Stimulated activated CD4-positive, alpha-beta T cell treated with anti-CD3 and anti-CD28 coated beads, Interleukin-15, amount 100 ng/mL, for 24 hours (primary cell): ENCODE data around the gene ESR2.
"Not testable (repeated sequence)": the region's sequence is repeated elsewhere in the genome, so short reads cannot be mapped to it uniquely, and the experiment has no call there.

ENCODE experiments used
- DNase-seq: peaks from one replicate; pipeline ENCODE4 v3.0.0-alpha.2; 2020

Gene ESR2

DNA sequence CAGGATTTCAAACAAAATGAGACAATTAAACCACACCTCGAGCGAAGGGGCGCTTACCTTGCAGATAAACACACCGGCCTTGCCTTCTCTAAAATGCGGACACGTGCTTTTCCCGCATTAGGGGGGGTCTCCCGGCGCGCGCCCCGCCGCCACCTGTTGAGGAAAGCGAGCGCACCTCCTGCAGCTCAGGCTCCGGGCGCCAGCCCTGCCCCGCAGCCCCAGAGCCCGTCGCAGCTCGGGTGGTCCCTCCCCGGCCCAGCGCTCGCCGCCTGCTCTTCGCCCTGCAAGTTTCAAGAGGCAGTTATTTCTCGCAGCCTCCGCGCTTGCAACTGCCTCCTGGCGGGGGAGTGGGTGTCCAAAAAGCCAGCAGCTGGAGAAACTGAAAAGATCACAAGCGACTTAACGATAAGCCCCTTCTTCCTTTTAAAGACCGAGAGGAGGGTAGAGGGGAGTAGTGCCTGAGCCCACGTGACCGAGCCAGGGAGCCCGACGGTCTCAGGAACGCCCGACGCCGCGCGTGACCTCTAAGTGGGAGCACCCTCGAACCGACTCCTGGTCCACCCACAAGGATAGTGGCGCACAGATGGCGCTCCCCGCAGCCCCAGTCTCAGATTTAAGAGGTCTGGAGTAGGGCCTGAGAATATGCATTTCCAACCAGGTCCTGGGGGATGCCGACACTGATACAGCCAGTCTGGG, at the start of gene ESR2:
ESR2 (minus strand) TSS at position 396 of the 696 bp plus-strand sequence. CDS start 11,386 bp downstream, outside the sequence.
- peak; percentile 39 for DNase-seq

- no peak for DNase-seq
Measured at GRCh38 chr14:64340560-64341196, 46.5 kb upstream of the ESR2 start.

- DNase-seq, result peak; percentile 96
Measured at GRCh38 chr14:64338616-64339316, 44.6 kb upstream of the ESR2 start.

- no peak for DNase-seq
Measured at GRCh38 chr14:64337888-64338615, 43.9 kb upstream of the ESR2 start.

GRCh38 chr14:64329149-64329548, 35.0 kb upstream of the ESR2 start:
- DNase-seq, result no peak

DNA sequence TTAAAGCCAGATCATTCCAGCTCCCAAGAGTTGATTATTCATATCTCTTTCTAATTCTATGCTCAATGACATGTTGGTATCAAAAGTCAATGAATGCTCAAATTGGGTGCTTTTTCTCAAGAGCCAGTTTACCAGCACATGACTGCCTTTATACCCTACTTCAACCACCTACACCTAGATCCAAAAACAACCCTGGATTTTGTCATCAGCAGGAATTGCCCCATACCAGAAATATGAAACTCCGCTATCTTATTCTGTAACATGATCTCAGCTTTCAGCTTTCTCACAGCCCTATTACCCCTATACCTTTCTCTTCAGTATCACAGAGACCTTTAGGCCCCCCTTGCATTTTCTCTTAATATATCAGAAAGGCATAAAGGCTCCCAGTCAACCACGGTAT, 32.3 kb upstream of the ESR2 start:
- no peak for DNase-seq

DNA sequence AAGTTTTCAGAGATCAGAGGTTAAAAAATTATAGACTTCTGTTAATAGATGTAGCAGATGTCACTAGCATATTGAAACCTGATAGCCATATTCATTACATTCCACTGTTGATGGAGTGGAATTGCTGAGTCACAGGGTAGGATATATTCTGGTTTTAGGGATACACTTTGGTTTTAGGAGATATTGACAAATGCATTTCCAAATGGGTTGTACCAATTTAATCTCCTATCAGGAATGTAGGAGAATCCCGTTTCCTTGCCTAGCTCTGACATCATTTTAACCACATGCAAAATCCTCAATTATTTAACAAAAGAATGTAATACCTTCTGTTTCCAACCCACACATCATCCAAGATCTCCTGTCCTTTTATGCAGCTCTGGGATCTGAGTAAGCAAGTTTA, 30.7 kb upstream of the ESR2 start:
- no peak for DNase-seq

DNA sequence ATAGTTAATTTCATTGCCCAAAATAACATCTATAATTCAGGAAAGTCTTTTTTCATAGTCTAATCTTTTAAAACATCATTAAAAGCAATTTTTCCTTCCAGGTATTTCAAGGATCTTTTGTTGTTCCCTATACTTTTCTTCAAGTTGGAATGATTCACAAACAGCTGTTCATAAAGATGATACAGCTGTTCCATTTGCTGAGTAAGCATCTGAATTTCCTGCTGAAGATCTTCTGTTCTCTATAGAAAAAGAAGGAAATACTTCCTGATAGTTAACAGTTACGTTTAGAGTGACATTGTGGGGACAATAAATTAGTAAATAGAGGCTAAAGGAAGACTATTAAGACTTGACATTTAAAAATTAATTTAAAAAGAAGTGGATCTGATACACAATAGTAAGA, 30.3 kb upstream of the ESR2 start:
- no peak for DNase-seq

DNA sequence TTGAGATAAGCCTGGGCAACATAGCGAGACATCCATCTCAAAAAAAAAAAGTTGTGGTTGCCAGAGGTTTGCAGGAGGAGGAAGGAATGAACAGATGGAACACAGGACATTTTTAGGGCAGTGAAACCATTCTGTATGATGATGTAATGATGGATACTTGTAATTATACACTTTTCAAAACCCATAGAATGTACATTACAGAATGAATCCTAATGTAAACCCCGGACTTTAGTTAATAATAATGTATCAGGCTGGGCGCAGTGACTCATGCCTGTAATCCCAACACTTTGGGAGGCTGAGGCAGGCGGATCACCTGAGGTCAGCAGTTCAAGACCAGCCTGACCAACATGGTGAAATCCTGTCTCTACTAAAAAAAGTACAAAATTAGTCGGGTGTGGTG, 26.2 kb upstream of the ESR2 start:
- not testable (repeated sequence) for DNase-seq

GRCh38 chr14:64318695-64319094, 24.5 kb upstream of the ESR2 start:
- DNase-seq, result not testable (repeated sequence)

GRCh38 chr14:64303471-64303917, 9.3 kb upstream of the ESR2 start:
- DNase-seq, result no peak

DNA sequence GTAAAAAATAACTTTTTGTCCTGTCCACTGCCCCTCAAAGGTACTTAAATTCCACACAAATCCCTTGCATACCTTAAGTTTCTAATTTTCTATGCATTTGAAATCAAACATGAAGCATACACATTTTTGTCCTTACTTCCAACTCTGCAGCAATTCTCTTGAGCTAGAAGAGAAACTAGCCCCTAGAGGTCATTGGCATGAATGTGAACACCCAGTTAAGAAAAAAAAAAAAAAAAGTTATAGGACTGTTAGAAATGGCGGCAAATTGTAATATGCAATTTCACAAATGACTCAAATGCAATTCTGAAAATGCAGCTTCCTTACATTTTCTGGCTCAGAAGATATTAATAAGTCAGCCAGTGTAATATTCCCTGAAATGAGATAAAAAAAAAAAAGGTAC, 4.6 kb upstream of the ESR2 start:
- DNase-seq, result no peak

GRCh38 chr14:64296561-64296960, 2.4 kb upstream of the ESR2 start:
- DNase-seq, result no peak

DNA sequence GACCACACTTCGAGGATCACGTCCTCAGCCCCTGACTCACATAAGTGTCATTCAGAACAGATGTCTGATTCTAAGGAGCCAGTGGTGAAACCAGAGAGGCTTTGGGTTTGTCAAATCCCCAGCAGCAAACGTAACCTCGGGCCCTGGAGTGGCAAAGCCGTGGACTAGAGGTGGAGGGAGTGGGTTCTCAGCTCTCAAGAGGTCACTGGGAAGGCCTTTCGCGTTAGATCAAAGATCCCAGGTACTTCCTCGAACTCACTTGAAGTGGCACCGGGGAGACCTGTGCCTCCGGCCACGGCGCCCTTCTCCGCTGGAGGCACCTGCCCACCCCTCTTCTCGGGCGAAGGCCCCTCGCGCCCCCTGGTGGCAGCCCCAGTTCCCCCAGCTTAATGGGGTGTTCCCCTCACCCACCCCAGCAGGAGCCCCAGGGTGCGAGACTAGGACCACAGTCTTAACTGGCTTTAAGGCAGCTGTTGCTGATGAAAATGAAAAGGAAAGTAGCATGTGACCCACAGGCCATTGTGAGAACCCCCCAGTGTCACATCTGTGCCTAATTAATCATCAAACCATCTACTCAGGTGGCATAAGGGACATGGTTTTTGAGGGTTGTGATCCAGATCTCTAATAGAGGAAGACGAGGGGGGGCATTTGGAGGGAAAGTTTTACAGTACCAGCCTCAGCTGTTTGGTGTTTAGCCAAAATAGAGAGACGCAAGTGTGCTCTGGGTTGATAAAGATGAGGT, 672 bp upstream of the ESR2 start:
- peak; percentile 92 for DNase-seq

DNA sequence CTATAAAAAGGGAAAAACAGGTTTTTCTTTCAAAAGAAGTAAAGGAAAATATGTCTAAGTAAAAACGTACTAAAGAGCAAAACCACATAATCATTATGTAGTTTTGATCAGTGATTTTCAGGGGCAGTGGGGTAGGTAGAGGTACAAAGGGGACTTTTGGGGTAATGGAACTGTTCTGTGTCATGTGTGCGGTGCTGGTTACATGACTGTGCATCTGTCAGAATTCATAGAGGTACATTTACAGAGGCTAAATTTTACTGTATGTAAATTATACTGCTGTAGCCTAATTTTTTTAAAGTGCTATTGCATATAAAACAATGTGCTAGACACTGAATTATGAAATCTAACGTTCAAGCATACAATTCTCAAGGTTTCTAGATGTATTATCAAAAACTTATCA, 2.0 kb downstream of the ESR2 start:
- DNase-seq, result peak; percentile 32

GRCh38 chr14:64289571-64289970, 4.6 kb downstream of the ESR2 start:
- DNase-seq, result no peak

GRCh38 chr14:64281805-64282204, 12.4 kb downstream of the ESR2 start:
- no peak for DNase-seq

DNA sequence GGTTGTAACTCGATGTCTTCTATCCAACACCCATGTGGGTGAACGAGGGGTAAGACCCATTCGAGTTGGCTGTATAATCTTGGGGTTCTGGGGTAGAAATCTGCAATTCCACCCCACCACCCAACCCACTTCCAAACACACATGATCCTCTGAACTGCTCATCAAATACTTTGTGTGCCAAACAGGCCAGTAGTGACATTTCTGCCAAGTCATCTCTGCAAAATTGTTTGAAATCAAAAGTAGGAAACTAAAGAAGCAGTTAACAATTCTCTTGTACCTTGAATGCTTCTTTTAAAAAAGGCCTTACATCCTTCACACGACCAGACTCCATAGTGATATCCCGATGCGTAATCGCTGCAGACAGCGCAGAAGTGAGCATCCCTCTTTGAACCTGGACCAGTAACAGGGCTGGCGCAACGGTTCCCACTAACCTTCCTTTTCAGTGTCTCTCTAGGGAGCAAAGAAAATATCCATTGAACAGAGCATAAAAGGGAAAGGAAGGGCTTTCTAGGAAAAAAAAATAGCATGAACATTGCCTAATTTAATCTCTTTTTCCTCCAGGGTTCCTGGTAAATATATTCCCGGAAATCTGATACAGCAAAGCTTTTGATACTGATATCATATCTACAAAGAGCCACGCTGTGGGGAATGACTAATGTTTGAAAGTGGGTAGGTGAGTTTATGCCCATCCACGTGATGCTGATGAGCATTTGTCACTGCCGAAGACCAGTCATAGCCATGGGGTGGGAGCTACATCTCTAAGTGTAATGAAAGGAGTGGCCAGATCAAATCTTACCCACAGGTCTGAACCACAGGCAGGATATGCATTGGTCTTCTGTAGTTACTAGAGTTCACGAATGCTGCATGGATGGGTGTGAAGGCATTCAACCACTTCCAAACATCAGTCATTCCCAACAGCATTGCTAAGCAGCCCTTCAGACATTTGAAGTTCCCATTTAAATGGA, 14.2 kb downstream of the ESR2 start:
- DNase-seq, result peak; percentile 50

- DNase-seq, result no peak
Measured at GRCh38 chr14:64278458-64278857, 15.7 kb downstream of the ESR2 start.

DNA sequence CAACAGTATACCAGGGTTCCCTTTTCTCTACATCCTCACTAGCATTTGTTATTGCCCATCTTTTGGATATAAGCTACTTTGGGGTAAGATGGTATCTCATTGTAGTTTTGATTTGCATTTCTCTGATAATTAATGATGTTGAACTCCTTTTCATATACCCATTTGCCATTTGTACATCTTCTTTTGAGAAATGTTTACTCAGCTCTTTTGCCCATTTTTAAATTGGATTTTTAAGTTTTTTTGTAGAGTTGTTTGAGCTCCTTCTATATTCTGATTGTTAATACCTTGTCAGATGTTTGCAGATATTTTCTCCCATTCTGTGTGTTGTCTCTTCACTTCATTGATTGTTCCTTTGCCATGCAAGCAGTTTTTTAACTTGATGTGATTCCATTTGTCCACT, 22.2 kb downstream of the ESR2 start:
- DNase-seq, result no peak

- DNase-seq, result no peak
Measured at GRCh38 chr14:64266239-64266638, 27.9 kb downstream of the ESR2 start.
